GM19438 (cell line): ENCODE measurements around the gene NFATC2.
"Not testable (repeated sequence)": the region's sequence is repeated elsewhere in the genome, so short reads cannot be mapped to it uniquely, and the experiment has no call there.

Experiments used
- ATAC-seq: cut with Tn5 transposase; IDR thresholded peaks from one replicate; pipeline ENCODE4 v1.9.1; 2021; ENCODE audit warnings: low read depth; ENCODE audit not compliant: unreplicated experiment

The NFATC2 gene

DNA sequence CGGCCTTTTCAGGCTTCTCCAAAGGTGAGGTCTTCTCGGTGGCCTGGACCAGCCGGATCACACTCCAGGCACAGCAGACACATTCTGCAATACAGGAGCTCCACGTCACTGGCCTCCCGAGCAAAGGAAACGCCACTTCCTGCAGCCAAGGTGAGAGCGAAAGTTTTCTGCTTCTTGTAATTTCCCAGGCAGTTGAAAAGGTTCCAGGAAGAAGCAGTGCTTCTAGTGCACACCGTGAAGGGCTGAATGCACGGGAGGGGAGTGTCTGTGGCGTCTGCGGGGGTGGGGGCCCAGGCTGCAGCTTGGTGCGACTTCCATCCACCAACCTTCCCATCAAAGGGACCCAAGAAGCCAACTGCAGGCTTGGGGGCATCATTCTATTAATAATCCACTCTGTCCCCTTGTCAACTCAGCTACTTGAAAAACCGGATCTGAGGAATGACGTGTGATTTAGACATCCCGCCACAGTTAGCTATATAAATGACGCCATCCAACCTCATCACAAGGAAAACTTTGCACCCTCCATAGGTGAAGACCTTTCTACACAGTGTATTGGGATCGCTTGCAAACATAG, 61.1 kb downstream of the NFATC2 start:
- ATAC-seq: no peak

GRCh38 chr20:51480507-51481270, 61.8 kb downstream of the NFATC2 start:
- ATAC-seq: peak; percentile 63

DNA sequence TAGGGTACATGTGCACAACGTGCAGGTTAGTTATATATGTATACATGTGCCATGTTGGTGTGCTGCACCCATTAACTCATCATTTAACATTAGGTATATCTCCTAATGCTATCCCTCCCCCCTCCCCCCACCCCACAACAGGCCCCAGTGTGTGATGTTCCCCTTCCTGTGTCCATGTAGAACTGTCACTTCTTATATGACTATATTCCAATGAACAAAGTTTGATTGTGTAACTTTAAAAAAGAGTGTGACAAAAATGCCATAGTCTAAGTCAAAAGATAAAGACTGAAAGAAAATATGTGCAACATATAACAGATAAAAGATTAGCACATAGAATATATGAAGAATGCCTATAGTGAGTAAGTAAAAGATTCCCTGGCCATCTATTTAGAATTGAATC, 66.4 kb downstream of the NFATC2 start:
- not testable (repeated sequence) for ATAC-seq

DNA sequence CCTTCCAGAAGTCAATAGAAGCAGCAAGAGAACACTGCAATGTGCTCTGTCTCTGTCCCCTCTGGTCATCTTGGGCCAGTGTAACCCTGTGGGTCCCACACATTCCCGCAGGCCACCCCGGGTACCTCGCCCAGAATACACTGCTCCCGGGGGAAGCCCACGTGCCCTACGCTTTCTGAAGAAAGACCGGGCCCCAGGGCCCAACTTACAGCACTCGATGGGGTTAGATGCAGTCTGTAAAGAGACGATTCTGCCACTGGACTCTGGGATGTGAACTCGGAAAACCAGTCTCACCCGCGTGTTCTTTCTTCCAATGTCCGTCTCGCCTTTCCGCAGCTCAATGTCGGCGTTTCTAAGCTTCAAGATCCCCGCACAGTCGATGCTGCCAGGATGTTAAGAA, 68.7 kb downstream of the NFATC2 start:
- ATAC-seq: no peak

- no peak for ATAC-seq
These were observed 69.3 kb downstream of the NFATC2 start for GRCh38 chr20:51473256-51473655.

DNA sequence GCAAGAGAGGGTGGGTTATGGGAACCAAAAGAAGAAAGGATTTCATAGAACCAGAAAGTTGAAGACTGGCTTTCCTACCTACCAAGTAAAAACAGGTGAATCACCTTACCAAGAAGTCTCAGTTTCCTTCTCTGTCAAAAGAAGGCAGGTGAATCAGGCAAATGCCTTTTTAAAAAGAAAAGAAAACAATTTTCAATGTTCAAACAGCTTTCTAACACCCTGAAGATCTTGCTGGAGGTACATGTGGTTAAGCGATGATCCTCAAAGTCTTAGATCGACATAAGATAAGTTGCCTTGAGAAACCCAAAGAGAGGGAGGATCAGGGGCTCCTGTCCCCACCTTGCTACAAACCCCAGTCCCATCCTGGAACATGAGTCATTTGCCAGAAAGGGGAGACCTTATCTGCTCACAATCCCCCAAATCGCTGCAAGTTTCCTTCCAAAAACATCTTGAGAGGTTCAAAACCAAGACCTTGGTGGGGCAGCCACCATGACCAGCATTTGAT, 71.6 kb downstream of the NFATC2 start:
- ATAC-seq: no peak

GRCh38 chr20:51470499-51470820, 72.1 kb downstream of the NFATC2 start:
- ATAC-seq: no peak

DNA sequence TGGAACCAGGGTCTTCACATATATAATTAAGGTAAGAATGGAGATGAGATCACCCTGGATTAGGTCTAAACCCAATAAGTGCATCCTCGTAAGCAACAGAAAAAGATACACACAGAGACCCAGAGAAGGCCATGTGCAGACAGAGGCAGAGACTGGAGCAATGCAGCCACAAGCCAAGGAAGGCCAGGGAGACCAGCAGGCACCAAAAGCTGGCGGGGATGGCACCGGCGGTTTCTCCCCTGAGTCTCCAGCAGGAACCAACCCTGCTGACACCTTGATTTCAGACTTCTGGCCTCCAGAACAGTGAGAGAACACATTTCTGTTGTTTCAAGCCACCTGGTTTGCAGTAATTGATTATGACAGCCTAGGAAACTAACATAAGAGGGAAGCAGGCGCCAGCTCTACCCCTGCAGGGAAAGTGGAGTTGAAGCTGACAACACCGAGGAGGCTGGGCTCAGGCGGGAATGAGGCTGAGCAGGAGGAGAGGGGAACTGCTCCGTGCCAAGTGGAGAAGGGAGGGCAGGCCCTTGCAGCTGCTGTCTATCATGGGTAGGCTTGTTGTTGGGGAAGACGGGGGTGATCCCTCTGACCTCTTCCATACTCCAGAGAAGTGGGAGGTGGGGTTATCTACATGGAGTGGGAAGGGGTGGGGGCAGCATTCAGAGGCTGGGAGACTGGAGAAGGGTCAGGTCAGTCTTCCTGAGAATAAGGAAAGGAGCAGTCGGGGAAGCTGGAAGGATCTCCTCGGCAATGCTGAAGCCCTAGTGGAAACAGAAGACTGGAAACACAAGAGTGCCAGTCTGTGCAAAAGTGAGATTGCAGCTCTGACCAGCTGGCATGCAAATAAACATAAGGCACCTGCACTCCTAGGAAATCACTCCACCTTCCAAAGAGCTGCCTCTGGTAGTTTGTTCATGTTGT, 72.7 kb downstream of the NFATC2 start:
- ATAC-seq: no peak

DNA sequence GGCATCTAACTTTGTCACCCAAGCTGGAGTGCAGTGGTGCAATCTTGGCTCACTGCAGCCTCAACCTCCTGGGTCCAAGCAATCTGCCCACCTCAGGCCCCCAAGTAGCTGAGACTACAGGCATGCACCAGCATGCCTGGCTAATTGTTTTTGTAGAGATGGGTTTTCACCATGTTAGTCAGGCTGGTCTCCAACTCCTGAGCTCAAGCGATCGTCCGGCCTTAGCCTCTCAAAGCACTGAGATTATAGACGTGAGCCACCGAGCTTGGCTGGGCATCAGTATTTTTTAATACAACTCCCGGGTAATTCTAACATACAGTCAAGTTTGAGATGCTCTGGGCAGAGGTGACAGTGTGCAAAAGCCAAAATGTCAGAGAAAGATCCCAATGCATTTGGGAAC, 73.5 kb downstream of the NFATC2 start:
- no peak for ATAC-seq

- no peak for ATAC-seq
These were observed 73.9 kb downstream of the NFATC2 start for GRCh38 chr20:51468636-51469035.

DNA sequence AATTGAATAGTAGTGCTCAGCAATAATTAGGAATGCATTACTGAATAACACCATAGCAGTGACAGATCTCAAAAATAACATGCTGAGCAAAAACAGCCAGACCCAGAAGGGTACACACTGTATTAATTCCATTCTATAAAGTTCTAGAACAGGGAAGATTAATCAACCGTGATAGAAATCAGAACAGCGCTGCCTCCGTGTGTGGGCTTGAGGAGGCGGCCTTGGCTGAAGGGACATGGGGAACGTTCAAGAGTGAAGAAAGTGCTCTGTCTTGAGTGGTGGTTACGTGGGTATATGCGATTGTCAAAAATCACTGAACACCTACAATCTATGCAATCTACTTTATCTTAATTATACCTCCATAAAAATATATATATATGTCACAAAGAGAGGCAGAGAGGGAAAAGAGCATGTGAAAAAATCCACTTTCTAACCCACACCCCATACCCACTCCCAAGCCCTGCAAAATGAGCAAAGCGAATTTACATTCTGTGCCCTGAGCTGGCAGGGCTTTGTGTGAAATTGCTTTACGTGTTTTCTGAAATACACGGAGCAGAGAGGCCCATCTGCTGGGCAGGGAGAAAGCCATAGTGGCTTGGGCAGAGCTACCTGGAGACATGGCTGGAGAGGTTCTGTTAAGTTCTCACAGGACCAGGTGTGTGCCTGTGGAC, 74.4 kb downstream of the NFATC2 start:
- ATAC-seq: no peak

DNA sequence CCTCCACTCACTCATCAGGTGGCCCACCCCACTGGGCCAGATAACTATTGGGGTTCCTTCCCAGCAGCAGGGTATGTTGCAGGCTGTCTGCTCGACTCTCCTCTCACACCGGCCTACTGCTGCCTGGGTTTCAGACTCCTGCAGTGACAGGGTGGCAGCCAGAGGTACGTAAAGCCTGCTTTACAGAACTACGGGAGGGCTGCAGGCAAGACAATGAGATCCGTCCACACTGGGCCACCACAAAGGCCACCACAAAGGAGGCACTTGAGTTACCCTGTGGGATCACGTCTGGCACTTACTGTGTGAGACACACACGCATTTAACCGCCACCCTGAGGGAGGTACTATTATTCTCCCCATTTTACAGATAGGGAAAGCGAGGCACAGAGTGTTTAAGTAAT, 78.5 kb downstream of the NFATC2 start:
- no peak for ATAC-seq

DNA sequence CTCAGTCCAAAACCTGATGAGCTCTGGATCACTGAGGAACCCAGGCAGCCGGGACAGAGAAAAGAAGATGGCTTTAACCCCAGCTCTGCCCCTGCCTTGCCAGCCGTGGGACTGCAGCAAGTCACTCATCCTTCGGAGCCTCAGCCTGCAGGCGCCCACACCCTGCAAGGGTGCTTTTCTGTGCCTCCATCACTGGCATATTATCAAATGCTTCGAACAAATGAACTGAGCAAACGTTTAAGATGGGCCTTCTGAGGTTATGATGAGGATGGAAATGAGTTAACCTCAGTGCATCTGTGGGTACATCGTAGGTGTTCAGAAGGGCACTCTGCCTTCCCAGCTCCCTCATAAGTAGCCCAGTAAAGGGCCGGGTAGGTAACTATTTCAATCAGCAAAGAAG, 79.0 kb downstream of the NFATC2 start:
- ATAC-seq: no peak

DNA sequence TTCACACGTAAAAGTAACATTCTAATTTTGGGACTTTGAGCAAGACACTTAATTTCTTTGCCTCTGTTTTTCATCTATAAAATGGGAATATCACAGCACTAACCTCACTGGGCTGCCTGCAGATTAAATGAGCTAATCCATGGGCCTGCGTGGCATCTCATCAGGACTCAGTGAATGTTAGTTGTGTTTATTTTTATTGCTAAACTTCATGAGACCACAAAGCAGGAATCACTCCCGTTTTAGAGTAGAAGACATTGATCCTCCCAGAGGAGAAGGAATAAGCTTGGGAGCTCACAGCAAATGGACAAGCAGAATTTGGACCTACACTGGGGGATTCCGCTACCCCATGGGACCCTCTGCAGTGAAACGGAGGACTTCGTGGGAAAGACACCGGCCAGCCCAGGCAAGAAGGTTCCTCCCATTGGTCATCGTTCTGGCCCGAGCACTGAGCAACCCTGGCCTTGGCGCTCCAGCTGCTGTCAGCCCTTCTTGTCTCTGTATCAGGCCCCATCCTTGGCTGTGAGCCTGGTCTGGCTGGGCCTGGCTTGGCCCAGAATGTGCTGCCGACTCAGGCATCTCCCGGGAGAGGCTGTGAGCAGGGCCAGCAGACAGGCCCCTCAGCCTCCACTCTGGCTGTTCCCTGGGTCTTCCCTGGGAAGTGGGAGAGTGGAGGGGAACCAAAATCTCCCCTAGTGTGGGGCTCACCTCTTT, 79.8 kb downstream of the NFATC2 start:
- ATAC-seq: no peak

DNA sequence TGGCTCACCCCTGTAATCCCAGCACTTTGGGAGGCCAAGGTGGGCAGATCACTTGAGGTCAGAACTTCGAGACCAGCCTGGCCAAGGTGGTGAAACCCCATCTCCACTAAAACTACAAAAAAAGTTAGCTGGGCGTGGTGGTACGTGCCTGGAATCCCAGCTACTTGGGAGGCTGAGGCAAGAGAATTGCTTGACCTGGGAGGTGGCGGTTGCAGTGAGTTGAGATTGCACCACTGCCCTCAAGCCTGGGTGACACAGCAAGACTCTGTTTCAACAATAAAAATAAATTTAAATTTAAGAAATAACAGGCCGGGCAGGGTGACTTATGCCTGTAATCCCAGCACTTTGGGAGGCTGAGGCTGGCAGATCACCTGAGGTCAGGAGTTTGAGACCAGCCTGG, 80.7 kb downstream of the NFATC2 start:
- not testable (repeated sequence) for ATAC-seq

GRCh38 chr20:51461306-51461705, 81.2 kb downstream of the NFATC2 start:
- ATAC-seq: peak; percentile 26

- ATAC-seq: peak; percentile 96
These were observed 81.8 kb downstream of the NFATC2 start for GRCh38 chr20:51460569-51461265.

DNA sequence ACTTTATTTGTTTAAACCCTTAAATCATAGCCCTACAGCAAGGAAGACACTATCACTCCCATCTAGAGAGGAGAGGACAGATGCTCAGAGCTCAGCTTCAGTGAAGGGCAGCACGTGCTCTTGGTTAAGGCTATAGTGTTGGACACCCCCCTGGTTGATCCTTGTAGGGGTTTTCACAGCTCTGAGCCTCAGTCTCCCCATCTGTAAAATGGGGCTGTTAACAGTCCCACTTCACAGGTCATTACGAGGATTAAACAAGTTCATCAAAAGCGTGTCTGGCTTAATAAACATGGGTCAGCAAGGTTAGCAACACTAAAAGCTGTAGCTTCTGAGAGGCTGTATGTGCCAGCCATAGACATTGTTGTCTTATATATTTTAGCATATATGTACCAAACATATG, 82.4 kb downstream of the NFATC2 start:
- ATAC-seq: no peak

GRCh38 chr20:51458751-51459439, 83.6 kb downstream of the NFATC2 start:
- ATAC-seq: no peak
